Measurements from ENCODE around the gene HDAC4.

- TF ChIP-seq CTCF (IDR thresholded peaks at IDR 0.05) (no peak), POLR2A (IDR thresholded peaks at IDR 0.05) (no peak)
These were observed 97.8 kb downstream of the HDAC4 start for GRCh38 chr2:239302808-239303557.
